Epithelial cell of esophagus (primary cell): ENCODE data around the gene INPP4A.

Experiments
- DNase-seq: peaks from one replicate; pipeline ENCODE4 v3.0.0; 2010; ENCODE audit warnings: low read depth
- H3K4me3 ChIP-seq: 2 replicates; pipeline ENCODE4 v1.5.1; 2011; ENCODE audit warnings: mild to moderate bottlenecking, low read length, control low read depth
- CTCF ChIP-seq: IDR thresholded peaks from 2 replicates; pipeline ENCODE4 v1.5.1; 2011; ENCODE audit warnings: low read depth, mild to moderate bottlenecking, low read length, control low read depth, inconsistent platforms; ENCODE audit not compliant: insufficient read depth; ENCODE audit errors: missing control alignments

Gene INPP4A

GRCh38 chr2:98520806-98521205 lies 76.1 kb downstream of the INPP4A start:
- DNase-seq, result no peak
- H3K4me3 ChIP-seq, result no peak overlapping the region

GRCh38 chr2:98521266-98521665 lies 76.6 kb downstream of the INPP4A start:
- TF ChIP-seq CTCF, result no peak
- no peak overlapping the region for H3K4me3 ChIP-seq
- no peak for DNase-seq

More at GRCh38 chr2:98520806-98521205, 76.1 kb downstream of the INPP4A start:
- no peak for TF ChIP-seq CTCF

- TF ChIP-seq CTCF, result no peak
- H3K4me3 ChIP-seq, result no peak overlapping the region
- DNase-seq, result no peak
Measured at GRCh38 chr2:98522854-98523253, 78.2 kb downstream of the INPP4A start.

GRCh38 chr2:98524168-98524567 lies 79.5 kb downstream of the INPP4A start:
- no peak for TF ChIP-seq CTCF
- DNase-seq, result peak; percentile 71
- H3K4me3 ChIP-seq, result no peak overlapping the region

GRCh38 chr2:98528349-98528748 lies 83.7 kb downstream of the INPP4A start:
- TF ChIP-seq CTCF, result no peak
- DNase-seq, result no peak

GRCh38 chr2:98530114-98530513 lies 85.5 kb downstream of the INPP4A start:
- DNase-seq, result no peak
- TF ChIP-seq CTCF, result no peak
- H3K4me3 ChIP-seq, result no peak overlapping the region

More at GRCh38 chr2:98528349-98528748, 83.7 kb downstream of the INPP4A start:
- no peak overlapping the region for H3K4me3 ChIP-seq

GRCh38 chr2:98532756-98533155 lies 88.1 kb downstream of the INPP4A start:
- TF ChIP-seq CTCF, result no peak
- no peak for DNase-seq
- H3K4me3 ChIP-seq, result no peak overlapping the region
